GM12878 (cell line): ENCODE results near the gene CAMTA1. TPM values are rescaled to one million over a fixed set of nuclear protein-coding genes. Genes with fewer than 3 reads are reported as not detected.

Source experiments
- ATAC-seq: fragments of 200-7000 bp; cut with Tn5 transposase; 3 replicates; pipeline ENCODE4 v1.9.1; 2020; ENCODE audit warnings: mild to moderate bottlenecking, moderate library complexity
- BruUV-seq: library from RNA; stranded (reverse); fragments of 400-500 nt; replicated peaks from 2 replicates; lab custom pipeline; 2021; lab: Mats Ljungman, UMichigan
- CTCF ChIA-PET: fragments of 300-600 bp; sonication (Branson Sonifier 250); formaldehyde crosslinking; extraction: SDS; loops from one replicate; lab custom pipeline; 2021; ENCODE audit warnings: inconsistent platforms; lab: Yijun Ruan, JAX
- POLR2A ChIA-PET: fragments of 350-600 bp; formaldehyde crosslinking; extraction: SDS; loops from one replicate; lab custom pipeline; 2021; ENCODE audit warnings: inconsistent platforms; lab: Charles Lee
- RAD21 ChIA-PET: fragments of 300-600 bp; sonication (Branson Sonifier 250); formaldehyde crosslinking; loops from one replicate; lab custom pipeline; 2023; ENCODE audit warnings: antibody characterized with exemption; ENCODE audit not compliant: unreplicated experiment; lab: Charles Lee
- SMC1A ChIA-PET: fragments of 300-600 bp; sonication (Branson Sonifier 250); formaldehyde crosslinking; loops from one replicate; lab custom pipeline; 2023; ENCODE audit not compliant: unreplicated experiment, uncharacterized antibody; lab: Charles Lee
- DNase-seq: peaks from one replicate; pipeline ENCODE4 v3.0.0-alpha.2; 2011; ENCODE audit warnings: low read depth, low spot score
- FAIRE-seq: peaks from 3 replicates; lab custom pipeline; 2011; peaks lifted over from hg19 to GRCh38; lab: Jason Lieb, UNC
- H2AFZ ChIP-seq: 2 replicates; pipeline ENCODE4 v1.6.0; 2011; ENCODE audit warnings: low read depth, low read length, control low read depth; ENCODE audit not compliant: control insufficient read depth
- H3K27ac ChIP-seq: 2 replicates; pipeline ENCODE4 v1.5.1; 2011; ENCODE audit warnings: control low read depth; ENCODE audit not compliant: control insufficient read depth, insufficient read depth
- H3K27me3 ChIP-seq, 2 experiments: replicated peaks in 1 of 2; 2 replicates each; pipeline versions ENCODE4 v1.6.0 to v1.6.1; 2011; ENCODE audit warnings: low read length in 1 of 2; ENCODE audit not compliant: control insufficient read depth in 2 of 2, insufficient read depth in 2 of 2
- H3K36me3 ChIP-seq, 2 experiments: 2 replicates each; pipeline ENCODE4 v1.5.1; 2011; ENCODE audit warnings: low read length in 1 of 2; ENCODE audit not compliant: control insufficient read depth in 2 of 2, insufficient read depth in 2 of 2
- H3K4me1 ChIP-seq: 2 replicates; pipeline ENCODE4 v1.6.1; 2011; ENCODE audit warnings: mild to moderate bottlenecking, low read length, moderate library complexity, mixed read lengths; ENCODE audit not compliant: control insufficient read depth, insufficient read depth
- H3K4me2 ChIP-seq: 2 replicates; pipeline ENCODE4 v1.6.0; 2011; ENCODE audit warnings: control low read depth; ENCODE audit not compliant: control insufficient read depth, insufficient read depth
- H3K4me3 ChIP-seq: fragments of 200-600 bp; sonication (generic); 2 replicates; pipeline ENCODE4 v1.5.1; 2016
- H3K79me2 ChIP-seq: 2 replicates; pipeline ENCODE4 v1.6.0; 2011; ENCODE audit warnings: low read length; ENCODE audit not compliant: control insufficient read depth, insufficient read depth
- H3K9ac ChIP-seq: 2 replicates; pipeline ENCODE4 v1.8.0; 2011; ENCODE audit warnings: low read length, control low read depth, mixed read lengths; ENCODE audit not compliant: control insufficient read depth, insufficient read depth
- H3K9me3 ChIP-seq: replicated peaks from 3 replicates; pipeline ENCODE4 v1.5.1; 2011; ENCODE audit warnings: mild to moderate bottlenecking, low read length; ENCODE audit not compliant: control insufficient read depth, insufficient read depth
- H4K20me1 ChIP-seq: 2 replicates; pipeline ENCODE4 v1.6.0; 2011; ENCODE audit not compliant: control insufficient read depth, insufficient read depth
- CREB1 ChIP-seq: IDR thresholded peaks from 2 replicates; pipeline ENCODE4 v1.6.1; 2012; ENCODE audit warnings: low read depth, mild to moderate bottlenecking, inconsistent platforms
- EED ChIP-seq: sonication (generic); IDR thresholded peaks from 2 replicates; pipeline ENCODE4 v1.6.1; 2016; ENCODE audit warnings: antibody characterized with exemption, low read depth
- EZH2 ChIP-seq: IDR thresholded peaks from 2 replicates; pipeline ENCODE4 v1.6.1; 2012; ENCODE audit warnings: low read depth, mild to moderate bottlenecking, control low read depth, inconsistent platforms, low read length, borderline replicate concordance; ENCODE audit not compliant: control insufficient read depth
- HCFC1 ChIP-seq: fragments of 150-350 bp; IDR thresholded peaks from 2 replicates; pipeline ENCODE4 v1.6.1; 2014; ENCODE audit warnings: low read length
- IRF4 ChIP-seq: IDR thresholded peaks from 2 replicates; pipeline ENCODE4 v1.6.1; 2011; ENCODE audit warnings: low read depth, low read length
- JUND ChIP-seq: IDR thresholded peaks from 2 replicates; pipeline ENCODE4 v1.6.1; 2012; ENCODE audit warnings: low read depth, mild to moderate bottlenecking, low read length, improper control_type of control experiment, moderate library complexity
- NBN ChIP-seq: fragments of 450-650 bp; IDR thresholded peaks from 2 replicates; pipeline ENCODE4 v1.6.1; 2016
- PKNOX1 ChIP-seq: fragments of 450-650 bp; IDR thresholded peaks from 2 replicates; pipeline ENCODE4 v1.6.1; 2016; ENCODE audit warnings: mild to moderate bottlenecking
- POLR2A ChIP-seq: IDR thresholded peaks from 2 replicates; pipeline ENCODE4 v1.6.1; 2011; ENCODE audit warnings: low read depth, mild to moderate bottlenecking, low read length
- RAD21 ChIP-seq: IDR thresholded peaks from 2 replicates; pipeline ENCODE4 v1.6.1; 2011; ENCODE audit warnings: mild to moderate bottlenecking, low read depth, low read length, moderate library complexity; ENCODE audit not compliant: insufficient read depth
- RB1 ChIP-seq: fragments of 450-650 bp; formaldehyde crosslinking; IDR thresholded peaks from 2 replicates; pipeline ENCODE4 v1.6.1; 2017; ENCODE audit warnings: mild to moderate bottlenecking, borderline replicate concordance
- REST ChIP-seq: IDR thresholded peaks from 2 replicates; pipeline ENCODE4 v1.6.1; 2012; ENCODE audit warnings: mild to moderate bottlenecking, low read depth, low read length
- SMAD1 ChIP-seq: fragments of 450-650 bp; IDR thresholded peaks from 2 replicates; pipeline ENCODE4 v1.6.1; 2018; ENCODE audit warnings: mild to moderate bottlenecking, low read depth; ENCODE audit not compliant: partially characterized antibody
- SREBF2 ChIP-seq: IDR thresholded peaks from 2 replicates; pipeline ENCODE4 v1.6.1; 2012; ENCODE audit warnings: mild to moderate bottlenecking, low read length
- TCF12 ChIP-seq: IDR thresholded peaks from 2 replicates; pipeline ENCODE4 v1.6.1; 2011; ENCODE audit warnings: low read depth, mild to moderate bottlenecking, low read length
- ZNF207 ChIP-seq: fragments of 450-650 bp; IDR thresholded peaks from 2 replicates; pipeline ENCODE4 v1.6.1; 2014; ENCODE audit warnings: antibody characterized with exemption, mild to moderate bottlenecking, borderline replicate concordance
- ZNF622 ChIP-seq: fragments of 450-650 bp; IDR thresholded peaks from 2 replicates; pipeline ENCODE4 v1.6.1; 2017; ENCODE audit warnings: mild to moderate bottlenecking, inconsistent platforms
- WGBS: methylation state at CpG from one replicate; pipeline ENCODE4 v1.1.6; 2016; ENCODE audit warnings: low lambda C conversion rate; ENCODE audit not compliant: insufficient replicate concordance, insufficient coverage; ENCODE audit errors: missing lambda C conversion rate; 5-methylcytosine and 5-hydroxymethylcytosine counted together
- in situ Hi-C: fragments of 300-500 bp; cut with MboI; formaldehyde crosslinking; loops from 9 replicates; pipeline ENCODE4 v1.14.3; 2018; ENCODE audit warnings: mixed read lengths
- intact Hi-C: fragments of 100-400 bp; cut with micrococcal nuclease; formaldehyde crosslinking; loops from one replicate; pipeline ENCODE4 v1.14.2; 2022; ENCODE audit not compliant: unreplicated experiment
- polyA plus RNA-seq, 11 experiments: library from polyadenylated mRNA; depleted of rRNA in 4 of 11; unstranded in 6 of 11; stranded (reverse) in 5 of 11; fragments of >200 nt; fragmentation: Nextera tagmentation in 4 of 11; fragmentation: Illumina TruSeq in 1 of 11; extraction: Ambion mirVana in 4 of 11; extraction: Trizol in 1 of 11; gene quantifications; 1 replicate in 1 of 11; 2 replicates in 10 of 11; pipeline versions ENCODE4 v1.2.1 to v1.2.3, GENCODE V29; 2011 to 2016; ENCODE audit warnings: inconsistent platforms in 2 of 11, missing spikeins in 2 of 11, low read depth in 1 of 11
- total RNA-seq, 4 experiments: library from RNA; depleted of rRNA in 3 of 4; stranded (reverse); fragments of >200 nt in 3 of 4; fragmentation: Illumina TruSeq in 1 of 4; extraction: Trizol in 1 of 4; gene quantifications; 2 replicates each; pipeline versions ENCODE4 v1.2.1 to v1.2.3, GENCODE V29; 2013 to 2021
- TF ChIP-seq, protein P1 (sequence below), 3 experiments: IDR thresholded peaks in 2 of 3; conservative IDR thresholded peaks in 1 of 3; 2 replicates each; pipeline ENCODE4 v1.5.1; 2011; ENCODE audit warnings: low read depth in 3 of 3, low read length in 3 of 3, mild to moderate bottlenecking in 3 of 3, control low read depth in 2 of 3, moderate library complexity in 2 of 3, inconsistent platforms in 1 of 3, mixed read lengths in 1 of 3; ENCODE audit not compliant: control insufficient read depth in 2 of 3, insufficient read depth in 1 of 3; ENCODE audit errors: extremely low read depth in 1 of 3

The CAMTA1 gene
- total and polyA plus RNA-seq, 10 of the 15 experiments (the other 5 are each of a cell fraction or from before 2014, with no cell fraction given) = 37.7 to 148 (median 76.4) TPM

DNA sequence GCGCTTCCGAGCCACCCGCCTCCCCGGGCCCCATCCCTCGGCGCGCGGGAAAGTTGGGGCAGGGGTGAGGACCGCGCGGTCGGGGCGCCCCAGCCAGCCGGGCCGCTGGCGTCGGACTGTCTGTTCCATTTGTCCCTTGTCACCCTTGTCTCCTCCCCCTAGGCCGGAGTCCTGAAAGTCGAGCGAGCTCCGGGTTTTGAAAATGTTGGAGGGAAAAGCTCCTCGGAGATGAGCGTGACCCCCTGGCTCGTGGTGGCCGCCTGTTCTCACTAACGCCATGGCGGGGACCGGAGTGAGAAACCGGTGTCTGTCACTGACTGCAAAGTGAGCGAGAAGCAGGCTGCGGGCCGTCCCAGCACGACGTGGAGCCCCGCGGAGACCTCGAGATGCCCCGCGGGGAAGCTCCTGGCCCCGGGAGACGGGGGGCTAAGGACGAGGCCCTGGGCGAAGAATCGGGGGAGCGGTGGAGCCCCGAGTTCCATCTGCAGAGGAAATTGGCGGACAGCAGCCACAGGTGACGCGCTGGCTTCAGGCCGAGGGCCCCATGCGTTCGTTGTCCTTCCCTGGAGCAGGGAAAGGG, 999.3 kb downstream of the CAMTA1 start:
- TF ChIP-seq TCF12 (no peak), RAD21 (no peak), EZH2 (no peak), REST (no peak), CREB1 (no peak), SMAD1 (no peak), ZNF622 (no peak), PKNOX1 (no peak), POLR2A (no peak), SREBF2 (no peak), EED (no peak), NBN (no peak), JUND (no peak), HCFC1 (no peak), ZNF207 (no peak), IRF4 (no peak), RB1 (no peak)
- TF ChIP-seq, protein P1, sequence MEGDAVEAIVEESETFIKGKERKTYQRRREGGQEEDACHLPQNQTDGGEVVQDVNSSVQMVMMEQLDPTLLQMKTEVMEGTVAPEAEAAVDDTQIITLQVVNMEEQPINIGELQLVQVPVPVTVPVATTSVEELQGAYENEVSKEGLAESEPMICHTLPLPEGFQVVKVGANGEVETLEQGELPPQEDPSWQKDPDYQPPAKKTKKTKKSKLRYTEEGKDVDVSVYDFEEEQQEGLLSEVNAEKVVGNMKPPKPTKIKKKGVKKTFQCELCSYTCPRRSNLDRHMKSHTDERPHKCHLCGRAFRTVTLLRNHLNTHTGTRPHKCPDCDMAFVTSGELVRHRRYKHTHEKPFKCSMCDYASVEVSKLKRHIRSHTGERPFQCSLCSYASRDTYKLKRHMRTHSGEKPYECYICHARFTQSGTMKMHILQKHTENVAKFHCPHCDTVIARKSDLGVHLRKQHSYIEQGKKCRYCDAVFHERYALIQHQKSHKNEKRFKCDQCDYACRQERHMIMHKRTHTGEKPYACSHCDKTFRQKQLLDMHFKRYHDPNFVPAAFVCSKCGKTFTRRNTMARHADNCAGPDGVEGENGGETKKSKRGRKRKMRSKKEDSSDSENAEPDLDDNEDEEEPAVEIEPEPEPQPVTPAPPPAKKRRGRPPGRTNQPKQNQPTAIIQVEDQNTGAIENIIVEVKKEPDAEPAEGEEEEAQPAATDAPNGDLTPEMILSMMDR (IDR thresholded peaks at IDR 0.05 in 2 of 3, conservative IDR thresholded peaks at IDR 0.05 in 1 of 3; ENCODE audit: control insufficient read depth in 2 of 3, extremely low read depth in 1 of 3, insufficient read depth in 1 of 3, low read depth in 3 of 3, low read length in 3 of 3) = no peak
- ChIA-PET POLR2A (interaction anchor here (0.7 kb wide), 1 partner anchor 11 kb away, joined by 3 read pairs; no protein-coding TSS in a partner anchor), CTCF (no interaction called here), SMC1A (no interaction called here), RAD21 (no interaction called here)
- FAIRE-seq (no peak), ATAC-seq (no peak), DNase-seq (no peak)
- H3K27me3 ChIP-seq = no peaks in the 10 kb centered on the region
- intact Hi-C loops = no loop called here
- BruUV-seq = no TSS peak
- H3K9me3 ChIP-seq = no peaks in the 10 kb centered on the region
- H3K4me2 ChIP-seq = no peak overlapping the region
- no peak overlapping the region for H3K4me3 ChIP-seq
- H3K9ac ChIP-seq = no peak overlapping the region
- H3K79me2 ChIP-seq = no peaks in the 10 kb centered on the region
- 90% methylated on average over 38 of the region's 52 CpGs for WGBS
- H2AFZ ChIP-seq = no peak overlapping the region
- peaks cover 7% of the 10 kb centered on the region; the same call in 1 of the 2 replicates for H3K4me1 ChIP-seq
- no peaks in the 10 kb centered on the region for H4K20me1 ChIP-seq
- in situ Hi-C loops = no loop called here
- H3K36me3 ChIP-seq = peaks cover 0 to 7% of the 10 kb centered on the region in 2 experiments; a peak in 2 of 4 replicates
- H3K27ac ChIP-seq = no peak overlapping the region
